HG03342 (cell line): Measurements from ENCODE around the gene EIF3B.
"Not testable (repeated sequence)": the region's sequence is repeated elsewhere in the genome, so short reads cannot be mapped to it uniquely, and the experiment has no call there.

ENCODE experiments used
- ATAC-seq: cut with Tn5 transposase; IDR thresholded peaks from one replicate; pipeline ENCODE4 v1.9.1; 2021; ENCODE audit warnings: mild to moderate bottlenecking, moderate library complexity; ENCODE audit not compliant: unreplicated experiment

The EIF3B gene

DNA sequence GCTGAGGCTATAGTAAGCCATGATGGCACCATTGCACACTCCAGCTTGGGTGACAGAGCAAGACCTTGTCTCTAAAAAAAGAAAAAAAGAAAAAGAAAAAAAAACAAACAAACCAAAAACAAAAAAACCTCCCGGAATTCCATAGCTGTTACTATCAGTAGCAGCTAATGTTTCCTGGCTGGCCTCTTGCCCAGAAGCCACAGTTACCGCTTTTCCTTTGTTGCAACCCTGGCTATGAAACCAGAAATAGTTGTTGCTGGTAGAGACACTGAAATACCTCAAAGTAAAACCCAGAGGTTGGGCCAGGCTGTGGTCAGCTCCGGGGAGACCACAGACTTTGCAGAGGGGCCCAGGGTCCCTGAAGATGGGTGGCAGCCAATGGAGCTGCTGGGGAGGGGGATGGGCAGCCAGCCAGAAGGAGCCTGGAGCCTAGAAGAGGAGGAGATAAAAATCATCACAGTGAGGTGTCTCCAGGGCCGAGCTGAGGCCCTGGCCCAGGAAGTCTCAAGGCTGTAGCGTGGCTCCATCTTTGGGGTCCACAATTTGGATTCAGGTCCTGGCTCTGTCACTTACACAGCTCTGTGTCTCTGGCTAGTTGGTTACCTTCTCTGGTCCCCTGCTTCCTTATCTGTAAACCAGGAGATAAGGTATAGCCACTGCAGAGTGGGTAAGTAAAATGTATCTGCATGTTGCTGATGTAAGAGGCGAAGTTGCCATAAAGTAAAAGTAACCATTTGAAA, 45.4 kb downstream of the EIF3B start:
- no peak for ATAC-seq

DNA sequence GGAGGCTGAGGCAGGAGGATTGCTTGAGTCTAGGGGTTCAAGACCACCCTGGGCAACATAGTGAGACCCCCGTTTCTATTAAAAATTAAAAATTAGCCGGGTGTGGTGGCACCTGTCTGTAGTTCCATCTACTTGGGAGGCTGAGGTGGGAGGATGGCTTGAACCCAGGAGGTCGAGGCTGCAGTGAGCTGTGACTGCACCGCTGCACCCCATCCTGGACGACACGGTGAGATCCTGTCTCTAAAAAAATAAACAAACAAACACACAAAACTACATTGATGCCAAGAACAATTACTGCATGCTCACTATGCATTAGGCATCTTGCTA, 48.0 kb downstream of the EIF3B start:
- ATAC-seq, result no peak

DNA sequence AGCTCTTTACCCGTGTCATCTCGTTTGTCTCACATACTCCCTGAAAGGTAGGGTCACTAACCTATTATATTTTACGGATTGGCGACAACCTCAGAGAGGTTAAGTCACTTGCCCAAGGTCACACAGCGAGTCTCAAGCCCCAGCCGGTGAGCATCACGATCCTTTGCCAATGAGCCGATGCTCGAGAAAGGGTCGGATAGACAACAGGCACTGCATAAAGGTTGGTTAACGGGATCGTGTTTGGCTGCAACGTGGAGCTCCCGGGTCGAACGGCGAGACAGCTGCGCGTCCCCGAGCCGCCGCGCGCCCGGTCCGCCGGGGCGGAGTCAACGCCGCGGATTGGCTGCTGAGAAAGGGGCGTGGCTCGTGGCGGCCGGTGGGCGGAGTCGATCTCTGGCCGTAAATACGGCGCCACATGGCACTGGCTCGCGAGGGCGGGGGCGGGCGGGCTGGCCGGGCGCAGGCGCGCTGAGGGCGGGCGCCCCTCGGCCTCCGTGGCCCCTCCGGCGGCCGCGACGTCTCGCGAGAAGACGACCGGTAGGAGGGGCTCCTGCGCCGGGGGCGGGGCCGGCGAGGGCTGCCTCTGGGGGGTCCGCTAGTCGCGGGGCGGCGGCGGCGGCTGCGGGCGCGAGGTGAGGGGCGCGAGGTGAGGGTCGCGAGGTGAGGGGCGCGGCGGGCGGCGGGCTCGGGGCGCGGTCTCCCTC, 48.5 kb downstream of the EIF3B start, which contains the start of gene CHST12:
TSS of gene CHST12 (plus strand) at position 598 of the 704 bp plus-strand sequence. CDS start 29,029 bp downstream, outside the sequence.
- ATAC-seq, result peak; percentile 45

DNA sequence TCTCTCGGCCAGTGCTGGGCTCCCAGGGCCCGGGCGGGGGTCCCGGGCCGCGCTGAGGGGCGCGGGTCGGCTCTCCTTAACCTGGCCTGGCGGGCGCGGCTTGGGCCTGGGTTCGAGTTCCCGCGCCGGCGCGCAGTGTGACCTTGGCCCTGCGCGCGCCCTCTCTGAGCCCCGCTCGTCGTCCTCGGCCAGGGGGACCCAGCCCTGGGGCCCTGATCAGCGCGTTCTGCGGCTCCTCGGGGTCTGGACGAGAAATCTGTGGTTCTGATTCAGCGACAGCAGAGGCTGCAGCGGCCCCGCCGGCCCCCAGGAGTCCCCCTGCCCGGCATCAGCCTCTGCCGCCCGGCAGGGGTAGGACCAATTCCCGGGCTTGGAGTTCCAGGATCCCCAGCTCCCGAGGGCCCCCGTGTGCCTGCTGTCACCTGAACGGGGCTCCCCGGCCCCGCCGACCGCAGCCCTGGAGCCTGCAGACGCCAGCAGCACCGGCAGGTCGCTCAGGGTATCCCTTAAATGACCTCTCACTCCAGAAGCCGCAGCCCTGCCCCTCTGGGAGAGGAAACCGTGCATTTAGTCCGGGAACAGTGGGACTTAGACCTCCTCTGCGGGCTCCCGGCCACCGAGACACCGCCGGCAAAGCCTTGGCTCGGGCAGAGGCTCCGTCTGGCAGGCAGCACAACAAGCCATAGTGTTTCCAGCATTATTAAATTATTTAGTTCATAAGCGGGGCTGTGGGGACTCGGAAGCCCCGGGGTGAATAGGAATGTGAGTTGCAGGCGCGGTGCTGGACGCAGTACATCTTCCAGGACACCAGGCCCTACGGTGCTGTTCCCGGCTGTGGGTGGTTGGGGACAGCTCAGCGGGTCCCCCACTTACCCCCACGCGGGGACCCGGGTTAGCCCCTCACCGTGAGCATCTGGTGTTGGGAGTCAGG, 49.4 kb downstream of the EIF3B start:
- ATAC-seq, result peak; percentile 2

DNA sequence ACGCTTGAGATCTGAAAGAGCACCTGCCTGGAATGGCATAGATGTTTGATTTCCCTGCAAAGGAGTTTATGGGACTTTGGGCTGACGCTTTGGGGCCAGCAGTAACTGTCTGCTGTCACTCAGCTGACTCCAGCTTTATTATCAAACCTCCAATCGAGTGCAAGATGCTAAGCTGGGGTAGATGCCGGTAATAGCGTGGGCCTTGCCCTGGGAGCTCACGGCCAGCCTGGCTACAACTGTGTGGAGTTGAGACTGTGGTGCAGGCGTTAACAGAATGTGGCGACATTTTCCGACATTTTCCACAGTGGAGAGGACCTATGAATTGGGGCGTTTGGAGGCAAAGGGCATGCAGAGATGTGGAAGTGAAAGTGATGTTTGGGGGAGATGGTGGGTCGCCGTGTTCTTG, 50.1 kb downstream of the EIF3B start:
- ATAC-seq, result no peak

DNA sequence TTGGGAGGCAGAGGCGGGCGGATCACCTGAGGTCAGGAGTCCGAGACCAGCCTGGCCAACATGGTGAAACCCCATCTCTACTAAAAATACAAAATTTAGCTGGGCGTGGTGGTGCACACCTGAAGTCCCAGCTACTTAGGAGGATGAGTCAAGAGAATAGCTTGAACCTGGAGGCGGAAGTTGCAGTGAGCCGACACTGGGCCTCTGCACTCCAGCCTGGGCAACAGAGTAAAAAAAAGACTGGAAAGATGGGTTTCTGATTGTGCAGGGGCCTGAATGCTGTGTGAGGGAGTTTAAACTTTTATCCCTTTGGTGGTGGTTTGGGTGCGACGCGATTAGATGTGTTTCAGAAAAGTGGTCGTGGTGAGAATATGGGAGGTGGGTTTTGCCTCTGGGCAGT, 50.6 kb downstream of the EIF3B start:
- ATAC-seq, result no peak

DNA sequence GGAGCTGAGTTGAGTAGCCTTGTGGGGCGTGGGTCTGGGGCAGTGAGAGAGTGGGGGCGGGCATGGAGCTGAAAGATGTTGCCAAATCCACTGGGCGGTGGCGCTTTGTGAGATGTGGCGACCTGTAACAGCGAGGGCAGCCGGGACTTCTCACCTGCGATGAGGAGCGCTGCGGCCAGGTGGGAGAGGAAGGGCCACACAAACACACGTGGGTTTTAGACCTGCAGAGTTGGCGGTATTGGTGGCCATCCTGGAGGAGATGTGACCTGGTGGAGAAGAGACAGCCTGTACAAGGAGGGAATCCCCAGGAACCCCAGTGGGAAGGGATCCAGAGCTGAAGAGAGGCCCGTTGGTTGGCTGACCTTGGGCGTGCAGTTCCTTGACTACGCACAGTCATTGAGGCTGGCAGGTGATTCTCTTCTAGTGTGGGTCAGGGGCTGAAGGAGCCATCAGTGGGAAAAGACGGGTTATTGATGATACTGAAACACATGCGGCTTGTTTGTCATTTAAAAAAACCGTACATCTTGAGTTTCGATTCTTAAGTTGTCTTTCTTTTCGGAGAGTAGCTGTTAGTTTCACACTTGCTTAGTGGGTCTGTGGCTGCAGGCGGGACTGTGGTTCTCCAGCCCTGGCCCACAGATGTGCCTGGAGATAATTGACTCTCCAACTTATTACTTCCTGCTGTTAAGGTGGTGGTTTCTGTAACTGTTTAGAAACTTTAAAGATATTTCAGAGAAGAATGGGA, 51.1 kb downstream of the EIF3B start:
- ATAC-seq, result peak; percentile 42

DNA sequence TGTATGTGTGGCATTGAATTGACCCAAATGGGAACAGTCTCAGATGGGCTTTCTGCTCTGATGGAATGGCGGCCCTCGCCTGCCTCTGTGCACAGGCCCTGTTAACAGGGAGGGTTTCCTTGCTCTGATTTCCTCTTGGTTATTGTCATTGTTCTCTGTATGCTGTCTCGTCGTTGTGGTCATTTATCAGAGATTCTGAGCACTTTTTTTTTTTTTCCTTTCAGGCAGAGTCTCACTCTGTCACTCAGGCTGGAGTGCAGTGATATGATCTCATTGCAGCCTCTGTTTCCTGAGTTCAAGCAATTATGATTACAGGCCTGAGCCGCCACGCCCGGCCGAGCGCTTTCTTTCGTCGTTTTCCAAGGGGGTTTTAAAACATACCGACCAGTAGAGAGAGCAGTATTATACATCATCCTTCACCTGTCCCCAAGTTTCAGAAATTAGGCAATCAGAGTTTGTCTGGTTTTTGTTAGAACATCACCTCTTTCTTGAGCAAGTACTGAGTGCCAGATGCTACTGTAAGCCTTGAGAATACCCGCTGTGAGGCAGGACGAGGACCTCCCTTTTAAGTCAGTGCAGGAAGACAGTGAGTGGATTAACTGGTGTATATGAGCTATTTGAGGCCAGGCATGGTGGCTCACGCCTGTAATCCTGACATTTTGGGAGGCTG, 55.3 kb downstream of the EIF3B start:
- no peak for ATAC-seq

DNA sequence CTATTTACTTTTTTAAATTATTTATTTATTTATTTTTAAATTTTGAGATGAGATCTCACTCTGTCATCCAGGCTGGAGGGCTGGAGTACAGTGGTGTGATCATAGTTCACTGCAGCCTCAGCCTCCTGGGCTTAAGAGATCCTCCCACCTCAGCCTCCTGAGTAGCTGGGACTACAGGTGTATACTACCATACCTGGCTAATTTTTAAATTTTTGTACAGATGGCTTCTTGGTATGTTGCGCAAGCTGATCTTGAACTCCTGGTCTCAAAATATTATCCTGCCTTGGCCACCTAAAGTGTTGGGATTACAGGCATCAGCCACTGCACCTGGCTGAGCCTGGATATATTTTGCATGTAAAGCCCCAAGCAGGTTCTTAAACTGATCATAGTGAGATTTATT, 56.4 kb downstream of the EIF3B start:
- no peak for ATAC-seq

DNA sequence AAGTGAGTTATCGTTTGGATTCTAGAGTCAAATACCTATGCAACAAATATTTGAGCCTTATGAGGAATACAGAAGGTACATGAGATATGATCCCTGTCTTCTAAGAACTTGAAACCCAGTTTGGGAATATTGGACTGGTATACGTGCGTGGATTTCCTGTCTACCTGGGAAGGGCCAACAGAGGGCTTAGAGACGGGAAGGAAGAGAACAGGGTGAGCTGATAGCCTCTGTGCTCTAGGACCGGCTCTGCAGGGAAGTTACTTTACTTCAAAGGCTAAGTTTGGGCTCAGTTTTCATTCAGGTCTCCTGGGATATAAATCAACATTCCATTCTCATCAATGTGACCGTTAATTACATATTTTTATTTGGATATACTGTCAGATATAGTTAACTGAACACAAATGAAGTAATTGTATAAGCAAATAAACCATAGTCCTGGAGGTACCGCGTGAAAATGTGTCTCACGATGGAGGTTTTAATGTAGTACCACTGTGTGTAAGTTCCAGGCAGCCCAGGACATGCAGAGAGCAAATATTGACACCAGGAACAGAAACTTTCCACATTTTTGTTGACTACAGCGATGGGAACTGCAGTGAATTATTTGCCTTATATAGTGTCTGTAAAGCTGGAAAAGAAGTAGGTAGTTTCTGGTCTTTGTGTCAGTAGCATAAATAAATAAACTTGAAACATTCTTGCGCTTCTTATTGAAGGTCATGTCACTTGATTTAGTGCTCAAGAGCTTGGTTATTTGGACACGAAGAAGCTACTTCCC, 57.4 kb downstream of the EIF3B start:
- no peak for ATAC-seq

DNA sequence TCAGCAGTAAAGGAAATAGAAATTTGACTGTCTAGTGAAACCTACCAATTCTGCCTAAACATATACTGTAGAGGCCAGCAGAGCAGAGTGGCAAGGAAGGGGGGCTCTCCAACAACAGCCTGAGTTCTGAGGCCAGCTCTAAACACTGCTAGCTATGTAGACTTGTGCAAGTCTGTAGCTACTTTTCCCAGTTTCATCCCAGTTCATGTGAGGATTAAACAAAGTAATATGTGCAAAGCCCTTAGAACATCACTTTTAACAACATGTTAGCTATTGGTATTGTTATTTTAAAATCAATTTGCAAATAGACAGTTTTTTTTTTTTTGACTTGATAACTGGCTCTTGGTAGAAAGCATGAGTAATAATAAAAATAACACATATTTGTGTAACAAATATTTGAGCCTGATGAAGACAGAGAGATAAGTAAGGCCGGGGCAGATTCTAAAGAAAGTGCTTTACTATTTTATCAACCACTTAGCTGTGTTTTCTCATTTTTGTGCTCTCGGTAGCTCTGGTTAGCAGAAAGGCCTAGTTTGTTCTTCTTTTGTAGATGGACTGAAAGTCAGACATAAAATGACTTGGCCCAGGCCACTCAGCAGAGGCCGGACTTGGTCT, 58.1 kb downstream of the EIF3B start:
- ATAC-seq, result no peak

DNA sequence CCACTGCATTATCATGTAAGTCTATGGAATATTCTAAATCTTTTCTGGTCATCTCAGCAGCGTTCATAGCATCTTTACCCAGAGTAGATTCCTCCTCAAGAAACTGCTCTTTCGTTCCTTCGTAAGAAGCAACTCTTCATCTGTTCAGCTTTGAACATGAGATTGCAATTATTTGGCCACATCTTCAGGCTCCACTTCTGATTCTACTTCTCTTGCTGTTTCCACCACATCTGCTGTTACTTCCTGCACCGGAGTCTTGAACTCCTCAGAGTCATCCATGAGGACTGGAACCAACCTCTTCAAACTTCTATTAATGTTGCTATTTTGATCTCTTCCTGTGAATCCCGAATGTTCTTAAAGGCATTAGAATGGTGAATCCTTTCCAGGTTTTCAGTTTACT, 61.4 kb downstream of the EIF3B start:
- ATAC-seq, result no peak

DNA sequence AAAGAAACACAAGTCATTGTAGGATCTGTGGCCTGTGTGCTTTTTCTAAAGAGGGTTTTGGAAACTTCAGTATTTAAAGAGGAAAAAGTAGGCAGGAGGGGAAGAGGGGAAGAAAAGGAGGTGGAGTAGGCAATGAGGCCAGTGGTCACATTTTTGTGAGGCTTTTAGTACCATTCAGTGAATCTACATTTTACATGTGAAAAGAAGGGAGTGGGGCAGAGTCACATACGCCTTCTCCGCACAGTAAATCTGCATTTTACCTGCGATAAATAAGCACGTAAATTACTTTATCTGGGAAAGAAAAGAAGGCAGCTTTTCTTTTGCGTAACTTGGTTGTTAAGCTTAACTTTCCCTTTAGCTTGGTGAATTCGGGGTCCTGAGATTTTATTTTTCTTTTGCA, 62.0 kb downstream of the EIF3B start:
- ATAC-seq, result no peak

DNA sequence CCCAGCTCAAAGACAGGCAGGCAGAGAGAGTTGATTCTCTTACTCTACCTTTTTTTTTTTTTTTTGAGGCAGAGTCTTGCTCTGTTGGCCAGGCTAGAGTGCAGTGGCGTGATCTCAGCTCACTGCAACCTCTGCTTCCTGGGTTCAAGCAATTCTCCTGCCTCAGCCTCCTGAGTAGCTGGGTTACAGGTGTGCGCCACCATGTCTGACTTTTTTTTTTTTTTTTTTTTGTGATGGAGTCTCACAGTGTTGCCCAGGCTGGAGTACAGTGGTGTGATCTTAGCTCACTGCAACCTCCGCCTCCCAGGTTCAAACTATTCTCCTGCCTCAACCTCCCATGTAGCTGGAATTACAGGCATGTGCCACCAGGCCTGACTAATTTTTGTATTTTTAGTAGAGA, 62.6 kb downstream of the EIF3B start:
- ATAC-seq, result not testable (repeated sequence)

DNA sequence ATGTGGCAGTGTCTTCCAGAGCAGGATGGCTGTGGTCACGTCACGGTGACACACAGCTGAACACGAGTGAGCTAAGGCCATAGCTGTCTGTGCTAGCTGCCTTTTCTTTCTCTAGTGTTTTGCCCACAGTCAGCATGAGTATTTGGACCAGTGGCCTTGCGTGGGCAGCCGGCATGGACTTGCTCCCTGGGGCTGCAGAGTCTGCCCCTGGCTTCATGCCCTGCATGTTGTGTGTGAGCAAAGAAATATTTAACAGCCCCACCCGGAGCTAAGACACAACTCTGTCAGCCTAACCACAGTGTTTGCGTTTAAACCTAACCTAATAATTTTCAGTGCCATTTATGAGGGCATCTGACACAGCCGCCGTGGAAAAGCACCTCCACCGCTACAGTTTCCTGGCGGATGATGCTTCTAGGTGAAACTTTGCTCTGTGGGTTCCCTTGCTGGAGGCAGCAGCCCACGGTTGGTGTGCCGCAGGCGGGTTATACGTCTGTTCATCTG, 63.4 kb downstream of the EIF3B start:
- ATAC-seq, result no peak

DNA sequence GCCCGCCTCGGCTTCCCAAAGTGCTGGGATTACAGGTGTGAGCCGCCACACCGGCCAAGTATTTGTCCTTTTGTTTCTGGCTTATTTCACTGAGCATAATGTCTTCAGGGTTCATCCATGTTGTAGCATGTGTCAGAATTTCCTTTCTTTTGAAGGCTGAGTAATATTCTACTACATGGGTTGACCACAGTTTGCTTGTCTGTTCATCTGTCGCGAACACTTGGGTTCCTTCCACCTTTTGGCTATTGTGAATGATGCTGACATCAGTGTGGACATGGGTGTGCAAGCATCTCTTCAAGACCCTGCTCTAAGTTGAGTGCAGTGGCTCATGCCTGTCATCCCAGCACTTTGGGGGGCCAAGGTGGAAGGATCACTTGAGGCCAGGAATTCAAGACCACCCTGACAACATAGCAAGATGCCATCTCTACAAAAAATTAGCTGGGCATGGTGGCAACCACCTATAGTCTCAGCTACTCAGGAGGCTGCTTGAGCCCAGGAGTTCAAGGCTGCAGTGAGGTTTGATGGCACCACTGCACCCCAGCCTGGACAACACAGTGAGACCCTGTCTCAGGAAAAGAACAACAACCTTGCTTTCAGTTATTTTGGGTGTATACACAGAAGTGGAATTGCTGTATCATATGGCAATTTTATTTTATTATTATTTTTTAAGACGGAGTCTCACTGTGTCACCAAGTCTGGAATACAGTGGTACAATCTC, 65.7 kb downstream of the EIF3B start:
- no peak for ATAC-seq

DNA sequence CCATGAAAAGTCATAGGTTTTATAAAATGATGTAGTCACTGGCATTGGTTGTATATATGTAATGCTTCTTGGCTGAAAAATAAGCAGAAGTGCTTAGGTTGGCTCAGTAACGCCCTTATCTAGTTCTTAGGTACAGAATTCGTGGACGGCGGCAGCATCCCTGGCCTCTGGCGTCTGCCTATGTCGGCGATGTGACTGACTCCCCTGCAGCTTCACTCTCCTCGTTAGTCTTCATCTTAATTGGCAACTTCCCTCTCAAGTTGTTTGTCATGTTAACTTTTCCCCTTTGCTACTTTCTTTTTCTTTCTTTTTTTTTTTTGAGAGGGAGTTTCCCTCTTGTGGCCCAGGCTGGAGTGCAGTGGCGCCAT, 67.3 kb downstream of the EIF3B start:
- ATAC-seq, result no peak

DNA sequence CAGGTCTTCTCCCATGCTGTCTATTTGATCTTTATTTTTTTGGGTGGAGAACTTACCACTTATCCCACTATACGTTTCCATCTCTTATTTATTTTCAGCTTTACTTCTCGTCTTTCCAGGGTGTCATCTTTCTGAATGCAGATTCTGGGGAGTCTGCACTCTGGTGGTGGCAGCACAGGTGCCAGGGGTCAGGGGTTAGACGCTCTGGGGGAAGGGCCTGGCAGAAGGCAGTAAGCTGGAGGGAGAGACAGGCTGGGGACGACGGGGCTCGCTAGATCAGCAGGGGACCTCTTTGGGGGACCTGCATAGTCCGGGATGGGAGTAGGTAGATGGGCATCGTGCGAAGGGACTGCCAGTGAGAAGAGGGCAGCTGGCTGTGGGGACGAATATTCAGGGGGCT, 71.1 kb downstream of the EIF3B start:
- no peak for ATAC-seq
